ENCODE measurements around the gene IL18. TPM values are rescaled to one million over a fixed set of nuclear protein-coding genes. Genes with fewer than 3 reads are reported as not detected.

IL18 gene
- total and polyA plus RNA-seq, 2 of the 8 experiments (the other 6 are each of a cell fraction or from before 2014, with no cell fraction given) = 0.29 to 0.84 TPM

GRCh38 chr11:112178936-112179335 lies 15.0 kb upstream of the IL18 start (continued):
- TF ChIP-seq, protein P1, sequence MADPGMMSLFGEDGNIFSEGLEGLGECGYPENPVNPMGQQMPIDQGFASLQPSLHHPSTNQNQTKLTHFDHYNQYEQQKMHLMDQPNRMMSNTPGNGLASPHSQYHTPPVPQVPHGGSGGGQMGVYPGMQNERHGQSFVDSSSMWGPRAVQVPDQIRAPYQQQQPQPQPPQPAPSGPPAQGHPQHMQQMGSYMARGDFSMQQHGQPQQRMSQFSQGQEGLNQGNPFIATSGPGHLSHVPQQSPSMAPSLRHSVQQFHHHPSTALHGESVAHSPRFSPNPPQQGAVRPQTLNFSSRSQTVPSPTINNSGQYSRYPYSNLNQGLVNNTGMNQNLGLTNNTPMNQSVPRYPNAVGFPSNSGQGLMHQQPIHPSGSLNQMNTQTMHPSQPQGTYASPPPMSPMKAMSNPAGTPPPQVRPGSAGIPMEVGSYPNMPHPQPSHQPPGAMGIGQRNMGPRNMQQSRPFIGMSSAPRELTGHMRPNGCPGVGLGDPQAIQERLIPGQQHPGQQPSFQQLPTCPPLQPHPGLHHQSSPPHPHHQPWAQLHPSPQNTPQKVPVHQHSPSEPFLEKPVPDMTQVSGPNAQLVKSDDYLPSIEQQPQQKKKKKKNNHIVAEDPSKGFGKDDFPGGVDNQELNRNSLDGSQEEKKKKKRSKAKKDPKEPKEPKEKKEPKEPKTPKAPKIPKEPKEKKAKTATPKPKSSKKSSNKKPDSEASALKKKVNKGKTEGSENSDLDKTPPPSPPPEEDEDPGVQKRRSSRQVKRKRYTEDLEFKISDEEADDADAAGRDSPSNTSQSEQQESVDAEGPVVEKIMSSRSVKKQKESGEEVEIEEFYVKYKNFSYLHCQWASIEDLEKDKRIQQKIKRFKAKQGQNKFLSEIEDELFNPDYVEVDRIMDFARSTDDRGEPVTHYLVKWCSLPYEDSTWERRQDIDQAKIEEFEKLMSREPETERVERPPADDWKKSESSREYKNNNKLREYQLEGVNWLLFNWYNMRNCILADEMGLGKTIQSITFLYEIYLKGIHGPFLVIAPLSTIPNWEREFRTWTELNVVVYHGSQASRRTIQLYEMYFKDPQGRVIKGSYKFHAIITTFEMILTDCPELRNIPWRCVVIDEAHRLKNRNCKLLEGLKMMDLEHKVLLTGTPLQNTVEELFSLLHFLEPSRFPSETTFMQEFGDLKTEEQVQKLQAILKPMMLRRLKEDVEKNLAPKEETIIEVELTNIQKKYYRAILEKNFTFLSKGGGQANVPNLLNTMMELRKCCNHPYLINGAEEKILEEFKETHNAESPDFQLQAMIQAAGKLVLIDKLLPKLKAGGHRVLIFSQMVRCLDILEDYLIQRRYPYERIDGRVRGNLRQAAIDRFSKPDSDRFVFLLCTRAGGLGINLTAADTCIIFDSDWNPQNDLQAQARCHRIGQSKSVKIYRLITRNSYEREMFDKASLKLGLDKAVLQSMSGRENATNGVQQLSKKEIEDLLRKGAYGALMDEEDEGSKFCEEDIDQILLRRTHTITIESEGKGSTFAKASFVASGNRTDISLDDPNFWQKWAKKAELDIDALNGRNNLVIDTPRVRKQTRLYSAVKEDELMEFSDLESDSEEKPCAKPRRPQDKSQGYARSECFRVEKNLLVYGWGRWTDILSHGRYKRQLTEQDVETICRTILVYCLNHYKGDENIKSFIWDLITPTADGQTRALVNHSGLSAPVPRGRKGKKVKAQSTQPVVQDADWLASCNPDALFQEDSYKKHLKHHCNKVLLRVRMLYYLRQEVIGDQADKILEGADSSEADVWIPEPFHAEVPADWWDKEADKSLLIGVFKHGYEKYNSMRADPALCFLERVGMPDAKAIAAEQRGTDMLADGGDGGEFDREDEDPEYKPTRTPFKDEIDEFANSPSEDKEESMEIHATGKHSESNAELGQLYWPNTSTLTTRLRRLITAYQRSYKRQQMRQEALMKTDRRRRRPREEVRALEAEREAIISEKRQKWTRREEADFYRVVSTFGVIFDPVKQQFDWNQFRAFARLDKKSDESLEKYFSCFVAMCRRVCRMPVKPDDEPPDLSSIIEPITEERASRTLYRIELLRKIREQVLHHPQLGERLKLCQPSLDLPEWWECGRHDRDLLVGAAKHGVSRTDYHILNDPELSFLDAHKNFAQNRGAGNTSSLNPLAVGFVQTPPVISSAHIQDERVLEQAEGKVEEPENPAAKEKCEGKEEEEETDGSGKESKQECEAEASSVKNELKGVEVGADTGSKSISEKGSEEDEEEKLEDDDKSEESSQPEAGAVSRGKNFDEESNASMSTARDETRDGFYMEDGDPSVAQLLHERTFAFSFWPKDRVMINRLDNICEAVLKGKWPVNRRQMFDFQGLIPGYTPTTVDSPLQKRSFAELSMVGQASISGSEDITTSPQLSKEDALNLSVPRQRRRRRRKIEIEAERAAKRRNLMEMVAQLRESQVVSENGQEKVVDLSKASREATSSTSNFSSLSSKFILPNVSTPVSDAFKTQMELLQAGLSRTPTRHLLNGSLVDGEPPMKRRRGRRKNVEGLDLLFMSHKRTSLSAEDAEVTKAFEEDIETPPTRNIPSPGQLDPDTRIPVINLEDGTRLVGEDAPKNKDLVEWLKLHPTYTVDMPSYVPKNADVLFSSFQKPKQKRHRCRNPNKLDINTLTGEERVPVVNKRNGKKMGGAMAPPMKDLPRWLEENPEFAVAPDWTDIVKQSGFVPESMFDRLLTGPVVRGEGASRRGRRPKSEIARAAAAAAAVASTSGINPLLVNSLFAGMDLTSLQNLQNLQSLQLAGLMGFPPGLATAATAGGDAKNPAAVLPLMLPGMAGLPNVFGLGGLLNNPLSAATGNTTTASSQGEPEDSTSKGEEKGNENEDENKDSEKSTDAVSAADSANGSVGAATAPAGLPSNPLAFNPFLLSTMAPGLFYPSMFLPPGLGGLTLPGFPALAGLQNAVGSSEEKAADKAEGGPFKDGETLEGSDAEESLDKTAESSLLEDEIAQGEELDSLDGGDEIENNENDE (IDR thresholded peaks at IDR 0.05; ENCODE audit: insufficient replicate concordance, low read length) = no peak
- TF ChIP-seq KDM5A (IDR thresholded peaks at IDR 0.05; ENCODE audit: low read length) = no peak
- TF ChIP-seq HDAC2 (IDR thresholded peaks at IDR 0.05; ENCODE audit: borderline replicate concordance in 1 of 2, low read depth in 2 of 2, low read length in 2 of 2) = no peak
- no peak for TF ChIP-seq CHD2 (IDR thresholded peaks at IDR 0.05; ENCODE audit: low read length)
- no peak for TF ChIP-seq TBP (IDR thresholded peaks at IDR 0.05; ENCODE audit: low read depth, low read length)
- TF ChIP-seq ZNF274 (IDR thresholded peaks at IDR 0.05; ENCODE audit: borderline replicate concordance, extremely low read depth, low read length) = no peak
- no peak for TF ChIP-seq CREB1 (IDR thresholded peaks at IDR 0.05)

All from H1 (cell line).